Mucosa of gallbladder (tissue), 1 donor: ENCODE data around the gene DCC. TPM values are rescaled to one million over a fixed set of nuclear protein-coding genes. Genes with fewer than 3 reads are reported as not detected.
"Not testable (repeated sequence)": the region's sequence is repeated elsewhere in the genome, so short reads cannot be mapped to it uniquely, and the experiment has no call there.

ENCODE experiments used
- DNase-seq: peaks from one replicate; pipeline ENCODE4 v3.0.0-alpha.2; 2020; ENCODE audit warnings: low spot score
- total RNA-seq: library from RNA; stranded (reverse); gene quantifications from one replicate; pipeline ENCODE4 v1.2.1, GENCODE V29; 2021
- donor health status: DM: no; HTN: no; CAD: no.

The DCC gene
- total RNA-seq, 1 donor from 2014 or later: not detected

DNA sequence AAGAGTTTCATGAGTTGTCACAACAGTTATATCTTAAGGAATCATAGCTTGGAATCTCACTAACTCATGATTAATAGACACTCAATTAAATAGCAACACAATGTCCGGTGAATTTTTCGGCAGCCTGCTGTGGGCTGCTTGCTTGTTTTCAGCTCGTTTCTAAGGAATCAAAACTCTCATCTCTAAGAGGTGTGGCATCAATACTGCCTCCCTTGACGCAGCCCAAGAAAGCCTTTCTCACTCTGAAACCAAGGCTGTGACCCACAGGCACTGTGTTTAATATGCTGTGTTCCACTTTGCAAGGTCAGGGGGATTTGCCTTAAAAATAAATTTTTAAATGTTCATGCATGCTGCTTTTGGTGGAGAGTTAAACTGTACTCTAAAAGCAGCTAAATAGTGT is 5.4 kb downstream of the DCC start:
- DNase-seq: no peak

DNA sequence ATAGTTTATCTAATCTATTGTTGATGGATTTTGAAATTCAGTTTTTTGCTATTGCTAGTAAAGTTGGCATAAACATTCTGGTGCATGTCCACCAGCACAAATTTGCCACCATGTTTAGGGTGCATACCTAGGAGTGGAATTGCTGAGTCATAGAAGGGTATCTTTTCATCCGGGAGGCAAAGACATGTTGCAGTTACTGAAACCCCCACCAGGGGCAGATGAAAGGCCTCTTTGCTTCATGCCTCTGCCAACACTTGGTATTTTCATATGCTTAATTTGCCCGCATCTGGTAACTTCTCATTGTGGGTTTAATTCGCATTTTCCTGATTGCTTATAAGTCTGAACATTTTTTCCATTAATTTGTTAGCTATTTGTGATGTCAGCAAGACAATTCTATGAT is 8.2 kb downstream of the DCC start:
- no peak for DNase-seq

DNA sequence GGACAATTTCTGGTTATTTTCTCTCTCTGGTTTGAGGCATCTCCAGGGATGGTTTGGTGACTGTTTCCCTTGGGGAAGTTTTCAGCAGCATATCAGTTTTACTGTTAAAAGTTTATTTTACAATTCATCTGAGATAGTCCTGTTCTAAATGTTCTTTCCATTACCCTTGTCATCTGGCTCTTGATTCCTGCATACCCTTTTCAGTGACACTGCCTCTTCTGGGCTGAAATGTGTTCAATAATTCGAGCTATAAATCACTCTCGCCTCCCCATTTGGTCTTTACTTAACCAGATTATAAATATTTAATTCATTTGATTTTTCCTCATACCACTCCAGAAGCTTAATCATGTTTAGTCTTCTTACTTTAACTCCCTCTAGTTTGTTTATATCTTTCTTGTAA is 9.5 kb downstream of the DCC start:
- no peak for DNase-seq

DNA sequence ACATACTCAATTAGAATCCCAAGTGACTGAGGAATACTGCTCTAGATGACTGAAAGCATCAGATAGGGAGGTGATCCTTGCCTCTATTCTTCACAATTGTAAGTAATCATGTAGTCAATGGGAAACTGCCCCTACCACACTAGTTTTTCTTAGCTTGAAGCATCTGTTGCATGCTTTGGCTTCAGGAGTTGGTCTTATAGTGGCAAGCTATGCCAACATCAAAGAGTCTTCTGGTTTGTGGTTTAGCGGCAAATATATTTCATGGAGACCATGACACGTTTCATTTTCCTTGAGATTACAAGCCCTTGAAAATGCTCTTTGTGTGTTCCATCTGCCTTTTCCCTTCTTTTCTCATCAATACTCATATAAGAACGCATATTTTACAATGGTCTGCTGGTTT is 12.9 kb downstream of the DCC start:
- no peak for DNase-seq

DNA sequence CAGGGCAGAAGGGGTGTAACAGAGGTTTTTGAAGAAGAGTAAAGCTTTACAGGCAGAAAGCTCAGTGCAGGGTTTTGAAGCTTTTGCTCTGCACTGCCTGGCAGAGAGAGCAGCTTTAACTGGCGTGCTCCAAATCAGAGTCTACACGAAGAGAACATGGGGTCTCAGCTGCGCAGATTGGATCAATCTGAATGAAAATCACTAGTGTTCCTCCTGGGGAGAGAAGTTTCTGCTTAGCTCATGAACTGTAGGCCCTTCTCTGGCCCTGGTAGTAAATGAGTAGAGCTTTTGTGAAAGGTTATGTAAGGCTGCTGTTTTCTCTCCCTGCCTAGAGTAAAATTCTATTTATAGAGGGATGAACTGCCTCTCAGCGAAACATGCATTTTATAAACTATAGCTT is 13.6 kb downstream of the DCC start:
- no peak for DNase-seq

DNA sequence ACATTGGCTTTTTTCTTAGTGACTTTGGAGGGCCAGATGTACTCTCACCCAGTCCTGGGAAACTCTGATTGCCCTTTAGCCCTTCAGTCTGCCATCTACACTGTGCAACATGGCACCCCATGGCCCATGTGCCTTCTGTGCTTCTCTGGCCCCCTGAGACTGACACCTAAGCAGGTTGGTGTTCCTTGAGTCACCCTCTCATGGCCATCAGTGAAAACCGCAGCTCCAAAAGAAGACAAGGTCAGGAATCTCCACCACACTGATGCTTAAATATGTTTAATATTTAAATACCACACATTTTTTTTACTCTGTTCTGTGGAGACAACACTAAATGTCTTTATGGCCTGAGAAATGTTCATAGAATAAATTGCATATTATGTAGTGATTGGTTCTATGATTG is 23.9 kb downstream of the DCC start:
- DNase-seq: no peak

DNA sequence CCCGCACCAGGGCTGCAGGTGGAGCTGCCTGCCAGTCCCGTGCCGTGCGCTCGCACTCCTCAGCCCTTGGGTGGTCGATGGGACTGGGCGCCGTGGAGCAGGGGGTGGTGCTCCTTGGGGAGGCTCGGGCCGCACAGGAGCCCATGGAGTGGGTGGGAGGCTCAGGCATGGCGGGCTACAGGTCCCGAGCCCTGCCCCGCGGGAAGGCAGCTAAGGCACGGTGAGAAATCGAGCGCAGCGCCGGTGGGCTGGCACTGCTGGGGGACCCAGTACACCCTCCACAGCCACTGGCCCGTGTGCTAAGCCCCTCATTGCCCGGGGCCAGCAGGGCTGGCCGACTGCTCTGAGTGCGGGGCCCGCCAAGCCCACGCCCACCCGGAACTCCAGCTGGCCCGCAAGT is 26.9 kb downstream of the DCC start:
- DNase-seq: not testable (repeated sequence)

DNA sequence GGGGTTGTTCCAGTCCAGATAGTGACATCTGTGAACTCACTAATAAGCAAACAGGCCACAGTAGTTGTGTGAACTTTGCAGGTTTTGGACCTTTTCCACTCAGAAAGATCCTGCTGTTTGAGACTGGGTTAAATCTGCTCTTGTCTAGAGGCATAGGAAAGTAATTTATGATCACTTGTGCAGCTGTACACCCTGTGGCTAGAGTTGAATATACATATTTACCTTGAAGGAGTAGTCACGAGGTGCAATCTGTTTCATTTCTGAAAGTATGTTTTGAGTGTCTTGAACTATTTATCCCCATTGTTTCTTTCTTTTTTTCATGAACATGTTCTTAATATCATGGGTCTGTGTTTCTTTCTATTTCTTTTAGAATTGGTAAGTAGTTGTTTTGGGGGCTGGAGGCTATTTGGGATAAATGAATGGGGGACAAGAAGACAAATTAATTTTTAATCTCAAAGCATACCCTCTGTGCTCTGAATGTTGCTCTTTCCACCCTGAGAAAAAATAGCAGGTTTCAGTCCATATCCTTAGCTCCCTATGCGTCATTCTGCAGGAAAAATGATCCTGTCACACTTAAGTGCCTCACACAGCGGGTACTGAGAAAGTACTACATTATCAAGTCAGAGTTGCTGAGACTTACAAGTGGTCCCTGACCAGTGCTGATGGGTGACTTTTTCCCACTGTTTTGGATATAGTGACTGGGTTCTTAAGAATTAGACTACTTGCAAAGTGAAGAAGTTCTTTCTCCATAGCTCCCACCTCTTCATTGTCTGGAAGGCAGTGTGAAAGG is 28.2 kb downstream of the DCC start:
- no peak for DNase-seq

DNA sequence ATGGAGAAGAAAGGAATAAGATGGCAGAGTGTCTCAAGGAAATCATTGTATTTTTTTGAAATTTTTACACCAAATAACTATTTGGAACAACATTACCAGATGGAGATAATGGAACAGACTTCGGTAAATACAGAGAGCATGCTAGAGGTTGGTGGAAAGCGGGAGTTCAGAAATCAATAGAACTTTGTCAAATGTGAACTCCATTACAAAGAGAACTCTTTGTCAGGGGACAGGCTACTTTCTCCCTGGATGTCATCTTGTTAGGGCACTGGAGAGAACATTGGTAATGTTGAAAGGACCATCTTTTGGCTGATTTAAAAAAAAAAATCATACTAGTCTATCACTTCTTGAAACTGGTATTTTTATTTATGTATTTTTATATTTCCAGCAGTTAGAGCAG is 30.8 kb downstream of the DCC start:
- DNase-seq: no peak

DNA sequence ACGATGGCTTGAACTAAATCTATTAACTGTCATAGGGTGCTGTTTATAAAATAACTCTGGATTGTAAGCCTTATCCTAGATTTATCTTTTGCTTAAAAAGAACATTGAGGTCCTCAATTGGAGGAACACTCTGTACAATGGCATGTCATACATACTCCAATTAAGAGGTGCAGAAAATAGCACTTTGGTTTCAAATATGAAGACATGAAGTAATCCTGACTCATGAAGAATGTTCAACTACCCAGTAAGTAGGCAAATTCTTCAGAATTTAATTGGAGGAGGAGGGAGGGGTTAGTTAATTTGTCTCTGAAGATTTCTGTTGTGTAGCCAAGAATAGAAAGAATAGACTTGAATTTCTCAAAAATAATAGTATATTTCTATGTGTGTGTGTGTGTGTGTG is 36.1 kb downstream of the DCC start:
- DNase-seq: no peak

DNA sequence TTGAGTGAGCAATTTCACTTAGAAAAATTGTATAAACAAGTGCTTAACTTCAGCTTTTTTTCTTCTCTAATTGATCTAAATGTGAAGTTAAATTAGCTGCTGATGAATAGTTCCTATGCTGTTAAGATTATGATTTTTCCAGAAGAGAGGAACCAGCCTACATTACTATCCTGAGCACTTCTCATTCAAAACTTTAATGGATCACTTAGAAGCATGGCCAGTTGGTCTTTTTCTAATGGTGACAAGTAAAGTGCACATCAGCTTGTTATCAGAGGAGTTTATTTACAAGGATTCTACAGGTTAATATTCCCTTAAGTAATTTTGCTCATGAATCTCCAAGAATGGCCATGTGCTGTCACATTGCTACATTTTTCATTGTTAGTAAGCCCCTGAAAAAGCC is 37.1 kb downstream of the DCC start:
- DNase-seq: no peak

DNA sequence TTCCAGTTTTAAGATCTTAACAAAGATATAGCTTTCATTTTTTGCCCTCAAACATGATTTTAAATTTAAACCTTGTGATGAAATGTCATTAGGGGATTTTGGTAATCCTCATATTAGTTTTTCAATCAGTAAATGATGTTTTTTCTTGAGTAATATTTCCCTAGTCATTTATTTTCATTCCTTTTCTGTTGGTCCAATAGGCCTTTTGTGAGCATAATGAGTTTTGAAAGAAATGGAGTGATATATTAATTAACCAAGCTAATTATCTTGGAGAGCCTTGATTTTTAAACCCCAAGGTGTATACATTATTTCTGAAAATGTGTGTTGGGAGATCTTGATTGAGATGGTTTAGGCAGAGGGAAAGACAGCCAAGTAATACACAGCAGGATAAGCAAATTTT is 46.3 kb downstream of the DCC start:
- DNase-seq: no peak

DNA sequence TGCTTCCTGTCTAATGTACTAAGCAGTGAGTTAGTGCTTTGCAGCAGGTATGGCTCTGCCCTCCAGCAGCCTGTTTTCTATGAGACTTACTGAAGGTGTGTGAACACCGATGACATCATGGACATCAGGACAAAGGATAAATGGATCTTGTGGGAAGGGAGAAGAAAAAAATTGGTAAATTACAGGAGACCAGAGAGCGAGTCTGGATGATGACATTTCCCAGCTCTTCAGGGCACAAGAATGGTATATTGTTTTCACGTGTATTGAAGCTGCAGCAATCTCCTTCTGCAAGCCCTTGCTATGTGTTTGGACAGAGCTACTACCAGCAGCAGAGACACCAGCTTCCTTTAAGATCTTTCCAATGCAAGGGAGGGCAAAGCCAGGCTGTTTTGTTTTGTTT is 47.2 kb downstream of the DCC start:
- no peak for DNase-seq

DNA sequence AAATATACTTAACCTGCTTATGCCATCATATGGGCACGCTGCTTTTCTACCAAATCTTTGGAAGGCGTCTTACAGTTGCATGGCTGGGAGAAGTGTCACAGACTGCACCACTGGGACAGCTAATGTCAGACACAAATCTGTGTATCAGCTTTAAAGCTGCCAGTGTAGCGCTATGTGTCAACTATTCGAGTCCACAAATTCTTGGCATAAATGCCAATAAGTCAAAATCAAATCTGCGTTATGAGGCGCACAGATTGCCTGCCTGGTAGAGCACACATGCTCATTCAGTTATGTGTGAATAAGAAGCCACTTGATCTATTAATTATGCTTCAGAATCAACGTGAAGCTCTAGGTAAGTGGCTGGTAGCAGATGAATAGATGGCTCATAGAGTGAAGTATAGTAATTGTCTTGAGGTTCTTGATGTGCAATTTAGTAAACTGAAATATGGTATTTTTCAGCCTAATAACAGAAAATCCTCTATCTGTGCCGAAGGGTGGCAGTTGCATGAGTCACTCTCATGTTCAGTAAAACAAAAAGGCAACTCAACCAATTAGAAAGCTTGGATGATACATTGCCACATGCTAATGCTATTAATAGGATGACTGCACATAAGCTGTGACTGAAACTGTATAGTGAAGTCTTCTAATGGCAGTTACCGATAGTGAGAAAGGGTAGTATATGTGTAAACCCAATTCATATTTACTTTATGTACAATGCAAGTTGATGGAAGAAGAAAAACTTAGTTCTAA is 52.0 kb downstream of the DCC start:
- no peak for DNase-seq

DNA sequence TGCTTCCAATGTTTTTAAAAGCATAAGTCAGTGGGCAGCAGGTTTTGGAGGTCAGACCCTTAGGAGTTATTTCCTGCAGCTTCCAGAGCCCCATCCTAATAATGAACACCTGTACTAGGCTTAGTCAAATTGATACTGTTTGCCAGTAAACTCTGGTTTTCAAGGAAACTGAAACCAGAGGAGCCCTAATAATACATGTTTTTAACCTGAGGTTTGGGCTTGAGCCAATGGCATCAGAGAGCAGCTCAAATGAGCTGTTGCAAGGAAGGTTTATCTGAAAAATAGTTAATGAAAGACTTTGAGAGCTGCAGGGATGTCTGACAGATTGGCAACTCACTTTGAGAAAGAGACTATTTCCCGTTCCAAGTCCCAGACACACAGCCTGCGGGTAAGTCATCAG is 54.6 kb downstream of the DCC start:
- DNase-seq: no peak

DNA sequence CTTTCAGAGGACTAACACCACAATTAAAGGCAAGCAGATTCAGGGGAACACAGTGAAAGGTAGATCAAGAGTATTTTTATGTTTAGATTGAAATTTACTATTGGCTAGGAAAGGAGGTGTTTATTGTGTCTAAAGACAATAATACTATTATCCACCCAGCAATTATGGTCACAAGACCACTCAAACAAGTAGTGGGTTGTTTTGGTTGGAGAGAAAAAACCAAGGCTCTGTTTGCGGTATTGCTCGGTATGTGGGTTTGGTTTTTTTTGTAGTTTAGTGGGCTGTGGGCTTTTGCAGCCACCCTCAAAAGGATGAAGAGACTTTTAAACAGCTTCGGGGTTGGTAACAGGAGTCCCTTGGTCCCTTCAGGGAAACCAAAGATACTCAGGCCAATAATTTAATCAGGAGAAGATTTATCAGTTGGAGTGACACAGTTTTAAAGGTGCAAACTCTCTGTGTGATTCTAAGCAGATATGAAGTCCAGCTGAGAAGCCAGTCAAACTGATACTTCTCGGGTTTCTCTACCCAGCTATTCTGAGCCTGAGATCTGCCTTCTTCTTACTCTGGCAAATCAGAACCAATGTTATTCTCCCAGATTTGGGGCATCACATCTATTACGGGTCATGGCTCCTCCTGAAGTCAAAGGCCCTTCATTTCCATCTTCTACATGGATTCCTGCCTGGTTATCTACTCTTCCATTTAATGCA is 55.3 kb downstream of the DCC start:
- DNase-seq: no peak

DNA sequence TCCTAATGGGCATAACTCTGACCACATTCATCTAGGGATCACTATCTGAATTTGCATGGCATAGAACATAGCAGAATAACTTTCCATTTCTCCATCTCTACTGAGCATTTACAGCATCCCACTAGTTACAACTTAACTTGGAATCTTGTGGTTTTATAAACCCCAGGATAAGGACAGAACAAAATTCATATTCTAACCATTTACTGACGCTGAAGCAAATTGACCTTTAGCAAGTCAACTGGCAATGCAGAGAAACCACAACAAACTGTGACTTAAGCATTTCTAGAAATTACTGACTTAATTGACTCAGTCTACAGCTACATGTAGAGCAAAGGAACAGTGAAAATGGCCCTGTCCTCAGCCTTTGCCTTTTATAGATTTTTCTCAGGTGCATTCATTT is 61.2 kb downstream of the DCC start:
- DNase-seq: no peak

DNA sequence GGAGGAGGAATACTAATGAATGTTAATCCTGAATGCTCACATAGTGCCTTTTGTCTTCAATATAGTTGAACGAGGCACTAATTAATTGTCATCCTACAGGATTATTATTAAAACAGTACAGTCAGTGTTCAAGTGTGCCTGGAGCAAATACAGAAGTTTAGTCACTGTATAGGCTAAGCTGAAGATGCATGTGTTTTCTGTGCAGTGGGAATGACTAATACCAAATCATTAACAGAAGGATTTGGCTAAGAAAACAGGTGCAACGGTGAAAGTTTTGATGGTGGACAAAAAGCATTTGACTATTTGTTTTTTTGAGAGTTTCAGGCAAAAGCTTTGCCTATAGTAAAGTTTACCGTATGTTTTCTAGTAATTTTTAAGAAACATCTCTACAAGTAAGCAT is 62.8 kb downstream of the DCC start:
- DNase-seq: no peak

DNA sequence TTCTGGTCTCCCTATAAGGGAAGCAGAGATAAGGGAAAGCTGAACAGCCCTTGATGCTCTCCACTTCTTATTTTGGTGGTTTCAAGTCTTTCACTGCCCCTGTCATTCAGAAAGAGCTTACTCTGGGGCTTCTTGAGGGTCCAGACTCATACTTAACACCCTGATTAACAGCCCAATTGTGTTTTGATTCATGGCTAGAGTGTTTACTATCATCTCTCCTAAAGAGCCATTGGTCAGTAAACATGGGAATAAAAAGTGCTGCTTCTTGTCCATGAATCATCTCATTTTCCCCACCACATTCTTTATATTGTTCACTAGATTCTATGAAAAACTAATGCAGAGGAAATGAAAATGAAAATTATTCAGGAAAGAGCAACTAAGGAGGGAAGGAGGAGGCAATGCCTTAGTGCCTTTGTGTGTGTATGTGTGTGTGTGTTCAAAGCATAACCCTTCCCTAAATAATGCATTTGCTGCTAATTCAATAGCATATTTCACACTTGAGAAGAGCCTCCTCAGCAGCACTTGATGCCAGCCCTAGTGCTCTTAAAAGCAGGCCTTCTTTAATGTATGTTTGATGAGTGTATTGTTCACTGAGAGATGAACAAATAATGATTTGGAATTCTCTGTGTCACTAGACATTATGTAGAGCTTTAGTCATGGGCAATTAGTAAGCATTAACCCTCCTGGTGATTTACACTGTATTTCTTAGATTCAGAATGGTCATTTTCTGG is 63.5 kb downstream of the DCC start:
- no peak for DNase-seq

DNA sequence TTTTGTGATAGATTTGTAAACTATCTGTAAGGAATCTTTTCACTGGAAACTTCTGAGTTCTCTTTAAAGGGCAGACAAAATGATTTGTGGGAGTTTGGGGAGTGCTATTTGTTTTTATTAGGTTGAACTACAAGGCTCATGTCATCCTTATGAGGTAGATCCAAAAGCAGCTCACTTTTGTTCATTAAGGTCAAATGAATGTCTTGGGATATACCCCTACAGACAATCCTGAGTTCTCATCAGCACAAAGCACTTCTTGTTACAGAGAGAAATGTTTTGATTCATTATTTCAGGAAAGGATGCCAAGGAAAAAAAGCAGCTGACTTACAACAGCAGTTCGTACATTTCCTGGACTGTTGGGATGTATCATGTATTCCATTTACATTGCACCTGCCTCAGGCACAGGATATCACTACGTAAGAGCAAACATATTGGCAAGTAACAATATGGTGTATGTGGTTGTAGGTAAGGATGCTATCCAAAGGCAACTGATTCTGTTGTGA is 68.9 kb downstream of the DCC start:
- DNase-seq: no peak

DNA sequence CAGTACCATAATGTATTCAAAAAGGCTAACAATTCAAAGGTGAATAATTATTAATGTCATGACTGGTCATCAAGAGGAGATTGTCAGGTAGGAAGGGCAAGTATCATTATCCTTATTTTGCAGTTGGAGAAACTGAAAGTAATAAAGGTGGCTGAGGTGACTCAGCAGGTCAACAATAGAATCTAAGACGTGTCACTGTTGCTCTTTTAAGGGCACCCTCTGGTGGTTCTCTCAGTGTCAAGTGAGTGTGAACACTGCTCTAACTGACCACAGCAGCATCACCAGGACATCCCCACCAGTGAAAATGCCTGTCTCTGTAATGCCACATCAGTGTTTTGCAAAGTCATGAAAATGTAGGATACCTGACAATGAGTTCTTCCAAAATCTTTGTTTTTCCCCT is 69.7 kb downstream of the DCC start:
- no peak for DNase-seq

DNA sequence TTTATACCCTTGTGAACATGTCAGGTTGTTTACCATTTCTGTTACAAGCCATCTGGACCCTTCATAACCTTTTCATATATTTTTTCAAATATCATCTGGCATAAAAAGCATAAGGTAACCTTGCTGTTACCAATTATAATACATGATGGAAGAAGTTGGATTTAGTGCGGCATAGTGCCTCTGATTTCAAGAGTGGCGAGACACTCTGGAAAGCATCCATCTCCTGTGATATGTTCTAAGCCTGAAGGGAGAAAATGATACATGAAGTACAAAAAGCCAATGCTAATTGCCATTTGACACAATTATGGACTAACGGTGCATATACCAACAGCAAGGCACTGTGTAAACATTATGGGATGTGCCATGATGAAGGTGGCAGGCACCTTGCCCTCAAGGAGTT is 75.1 kb downstream of the DCC start:
- DNase-seq: no peak
